Measurements from ENCODE around the gene DENND4C. TPM values are rescaled to one million over a fixed set of nuclear protein-coding genes. Genes with fewer than 3 reads are reported as not detected.
"Not testable (repeated sequence)": the region's sequence is repeated elsewhere in the genome, so short reads cannot be mapped to it uniquely, and the experiment has no call there.

The DENND4C gene
- total RNA-seq, 2 donors from 2014 or later, result 18.1 to 22.6 TPM

DNA sequence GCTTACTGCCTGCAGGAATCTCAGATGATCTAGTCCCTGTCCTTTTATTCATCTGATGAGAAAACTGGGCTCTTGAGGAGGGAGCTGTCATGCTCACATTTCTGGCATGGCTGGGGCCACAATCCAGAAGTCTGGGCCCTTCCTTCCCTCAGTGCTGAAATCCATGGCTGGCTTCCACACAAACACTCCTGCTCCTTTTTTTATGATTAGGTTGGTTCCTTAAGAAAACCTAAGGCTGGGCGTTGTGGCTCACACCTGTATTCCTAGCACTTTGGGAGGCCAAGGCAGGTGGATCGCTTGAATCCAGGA lies 179.7 kb downstream of the DENND4C start:
- no peaks in the 10 kb centered on the region for H3K36me3 Mint-ChIP-seq (ENCODE audit: low read depth)
- peaks cover 6% of the 10 kb centered on the region for H3K4me1 Mint-ChIP-seq
- no peaks in the 10 kb centered on the region for H3K9me3 Mint-ChIP-seq
- peak overlapping the region; percentile 91 for H3K27ac Mint-ChIP-seq
- H3K27me3 Mint-ChIP-seq, result no peaks in the 10 kb centered on the region
- ATAC-seq (replicated peaks), result no peak
- peak overlapping the region; percentile 99 for H3K4me3 Mint-ChIP-seq

DNA sequence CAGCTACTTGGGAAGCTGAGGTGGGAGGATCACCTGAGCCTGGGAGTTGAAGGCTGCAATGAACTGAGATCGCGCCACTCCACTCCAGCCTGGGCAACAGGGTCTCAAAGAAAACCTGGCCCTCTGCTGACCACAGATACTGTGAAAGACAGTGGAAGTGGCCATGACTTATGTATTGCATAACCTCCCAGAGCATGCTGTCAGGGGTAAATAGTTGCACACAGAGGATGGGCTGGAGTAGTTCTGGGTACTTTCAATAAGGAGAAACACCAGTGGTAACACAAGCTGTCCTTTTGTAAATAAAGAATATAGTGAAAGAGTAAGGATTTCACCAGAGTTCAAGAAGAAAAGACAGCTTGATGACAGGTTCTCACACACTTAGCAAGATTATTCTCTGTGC lies 180.1 kb downstream of the DENND4C start:
- Mint-ChIP-seq H3K4me3 (peak overlapping the region; percentile 99), H3K27ac (no peak overlapping the region), H3K36me3 (ENCODE audit: low read depth) (no peaks in the 10 kb centered on the region), H3K27me3 (no peaks in the 10 kb centered on the region), H3K9me3 (no peaks in the 10 kb centered on the region), H3K4me1 (peaks cover 6% of the 10 kb centered on the region)
- no peak for ATAC-seq (replicated peaks)

DNA sequence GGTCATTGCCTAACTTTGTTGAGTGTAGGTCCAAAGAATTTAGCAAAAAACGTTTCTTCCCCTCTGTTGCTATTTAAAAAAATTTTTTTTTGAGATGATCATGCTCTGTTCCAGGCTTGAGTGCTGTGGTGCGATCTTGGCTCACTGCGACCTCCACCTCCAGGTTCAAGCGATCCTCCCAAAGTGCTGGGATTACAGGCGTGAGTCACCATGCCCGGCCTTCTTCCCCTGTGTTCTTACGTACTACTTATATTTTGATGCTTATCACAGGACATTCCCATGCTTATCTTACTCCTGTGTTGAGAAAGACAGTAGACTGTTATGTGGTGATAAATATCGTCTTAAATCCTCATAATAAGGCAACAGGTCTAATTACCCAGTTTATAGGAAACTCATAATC lies 180.8 kb downstream of the DENND4C start:
- H3K36me3 Mint-ChIP-seq (ENCODE audit: low read depth), result no peaks in the 10 kb centered on the region
- no peak for ATAC-seq (replicated peaks)
- no peak overlapping the region for H3K27ac Mint-ChIP-seq
- no peaks in the 10 kb centered on the region for H3K27me3 Mint-ChIP-seq
- no peak overlapping the region for H3K4me3 Mint-ChIP-seq
- H3K9me3 Mint-ChIP-seq, result no peaks in the 10 kb centered on the region
- H3K4me1 Mint-ChIP-seq, result peaks cover 6% of the 10 kb centered on the region

DNA sequence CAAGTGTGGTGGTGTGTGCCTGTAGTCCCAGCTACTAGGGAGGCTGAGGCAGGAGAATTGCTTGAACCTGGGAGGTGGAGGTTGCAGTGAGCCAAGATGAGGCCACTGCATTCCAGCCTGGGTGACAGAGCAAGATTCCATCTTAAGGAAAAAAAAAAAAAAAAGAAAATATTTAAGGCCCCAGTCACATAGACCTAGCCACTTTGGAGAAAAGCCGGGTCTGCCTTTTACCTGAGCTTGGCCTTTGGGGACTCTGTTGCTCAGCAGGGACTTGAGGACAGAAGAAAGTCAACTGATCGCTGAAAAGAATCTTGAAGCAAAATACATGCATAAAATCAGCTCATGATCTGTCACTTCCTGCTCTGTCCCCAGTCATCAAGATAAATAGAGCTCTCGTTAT lies 183.0 kb downstream of the DENND4C start:
- not testable (repeated sequence) for H3K4me3 Mint-ChIP-seq; ATAC-seq (replicated peaks); H3K9me3 Mint-ChIP-seq; H3K27ac Mint-ChIP-seq; H3K36me3 Mint-ChIP-seq (ENCODE audit: low read depth); H3K4me1 Mint-ChIP-seq; H3K27me3 Mint-ChIP-seq

DNA sequence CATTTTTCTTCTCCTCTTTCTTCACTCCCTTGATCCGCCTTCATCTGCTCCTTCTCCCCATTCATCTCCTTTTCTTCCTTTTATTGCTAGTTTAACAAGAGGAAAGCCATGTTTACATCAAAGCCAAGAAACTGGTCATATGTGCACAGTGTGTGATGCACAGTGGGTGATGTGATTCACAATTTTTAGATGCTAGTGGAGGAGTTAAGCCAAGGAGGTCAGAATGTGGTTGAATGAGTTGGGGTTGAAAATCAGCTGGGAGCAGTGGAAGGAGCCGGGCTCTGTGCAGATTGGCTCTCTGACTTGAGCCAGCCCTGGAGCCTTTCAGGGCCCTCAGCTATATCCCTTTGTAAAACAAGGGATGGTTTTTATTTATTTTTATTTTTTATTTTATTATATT lies 185.7 kb downstream of the DENND4C start:
- Mint-ChIP-seq H3K9me3 (no peaks in the 10 kb centered on the region), H3K4me3 (no peak overlapping the region), H3K27ac (no peak overlapping the region), H3K4me1 (no peaks in the 10 kb centered on the region), H3K27me3 (no peaks in the 10 kb centered on the region), H3K36me3 (ENCODE audit: low read depth) (no peaks in the 10 kb centered on the region)
- ATAC-seq (replicated peaks), result no peak

DNA sequence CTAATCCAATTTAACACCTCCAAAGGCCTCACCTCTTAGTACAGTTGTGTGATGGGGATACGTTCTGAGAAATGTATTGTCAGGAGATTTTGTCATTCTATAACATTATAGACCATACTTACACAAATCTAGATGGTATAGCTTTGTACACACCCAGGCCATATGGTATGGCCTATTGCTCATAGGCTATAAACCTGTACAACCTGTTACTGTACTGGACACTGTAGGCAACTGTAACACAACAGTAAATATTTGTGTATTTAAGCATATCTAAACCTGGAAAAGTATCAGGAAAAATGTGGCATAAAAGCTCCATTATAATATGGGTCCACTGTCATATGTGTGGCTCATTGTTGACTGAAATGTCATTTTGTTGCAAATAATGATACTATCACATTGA lies 190.4 kb downstream of the DENND4C start:
- H3K4me1 Mint-ChIP-seq, result no peaks in the 10 kb centered on the region
- ATAC-seq (replicated peaks), result no peak

More for the DNA sequence above, 190.4 kb downstream of the DENND4C start:
- no peak overlapping the region for H3K27ac Mint-ChIP-seq
- no peaks in the 10 kb centered on the region for H3K9me3 Mint-ChIP-seq
- peaks cover 17% of the 10 kb centered on the region for H3K36me3 Mint-ChIP-seq (ENCODE audit: low read depth)
- no peaks in the 10 kb centered on the region for H3K27me3 Mint-ChIP-seq
- no peak overlapping the region for H3K4me3 Mint-ChIP-seq

Other genes starting within 250 kb of the DENND4C start
- gene SAXO1, start 197.5 kb upstream of the DENND4C start, total RNA-seq, result under 1 TPM in 1 of 2 donors, not detected in 1; 0.37 TPM
- 10 to 100 TPM; 64.0 to 66.0 TPM for gene RRAGA, start 181.3 kb upstream of the DENND4C start, total RNA-seq
- gene HAUS6, start 127.8 kb upstream of the DENND4C start, total RNA-seq, result 10 to 100 TPM; 27.8 to 38.0 TPM
- 100 to 1,000 TPM; 114 to 136 TPM for gene PLIN2, start 103.2 kb upstream of the DENND4C start, total RNA-seq
- 1,000 to 10,000 TPM; 2,772 to 3,529 TPM for gene RPS6, start 149.5 kb downstream of the DENND4C start, total RNA-seq
- 1 to 10 TPM; 2.9 to 3.1 TPM for gene ACER2, start 178.3 kb downstream of the DENND4C start, total RNA-seq

Data from activated T-helper 17 cell treated with anti-CD3 and anti-CD28 coated beads, Interleukin-2, amount 50 U/mL, for 72 hours (primary cell).